GM21786 (cell line): Measurements from ENCODE around the gene COLEC11.
A peak's percentile ranks its signal among the peaks of the same experiment; 100 is the strongest.

Experiments used
- ATAC-seq: cut with Tn5 transposase; IDR thresholded peaks from one replicate; pipeline ENCODE4 v1.9.1; 2021; ENCODE audit not compliant: unreplicated experiment

COLEC11 gene

DNA sequence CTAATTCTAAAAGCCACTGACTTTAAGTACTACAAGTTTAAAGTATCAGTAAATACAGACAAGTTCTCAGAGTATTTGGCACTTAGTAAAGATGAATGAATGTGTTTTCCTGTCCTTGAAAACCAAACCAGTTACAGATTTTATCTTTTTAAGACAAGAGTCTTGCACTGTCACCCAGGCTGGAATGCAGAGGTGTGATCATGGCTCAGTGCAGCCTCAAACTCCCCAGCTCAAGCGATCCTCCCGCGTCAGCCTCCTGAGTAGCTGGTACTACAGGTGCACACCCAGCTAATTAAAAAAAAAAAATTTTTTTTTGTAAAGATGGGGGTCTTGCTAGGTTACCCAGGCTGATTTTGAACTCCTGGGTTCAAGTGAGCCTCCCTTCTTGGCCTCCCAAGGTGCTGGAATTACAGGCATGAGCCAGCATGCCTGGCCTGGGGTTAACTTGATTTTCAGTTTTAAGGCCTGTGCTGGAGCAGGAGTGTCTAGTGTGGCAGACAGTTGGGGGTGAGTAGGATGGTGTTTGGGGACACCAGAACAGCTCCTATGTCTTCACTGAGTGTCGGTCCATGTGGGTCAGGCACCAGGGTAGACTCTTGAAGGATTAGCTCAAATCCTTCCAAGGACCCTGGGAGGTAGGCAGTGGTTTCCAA, 10.2 kb upstream of the COLEC11 start:
- no peak for ATAC-seq

DNA sequence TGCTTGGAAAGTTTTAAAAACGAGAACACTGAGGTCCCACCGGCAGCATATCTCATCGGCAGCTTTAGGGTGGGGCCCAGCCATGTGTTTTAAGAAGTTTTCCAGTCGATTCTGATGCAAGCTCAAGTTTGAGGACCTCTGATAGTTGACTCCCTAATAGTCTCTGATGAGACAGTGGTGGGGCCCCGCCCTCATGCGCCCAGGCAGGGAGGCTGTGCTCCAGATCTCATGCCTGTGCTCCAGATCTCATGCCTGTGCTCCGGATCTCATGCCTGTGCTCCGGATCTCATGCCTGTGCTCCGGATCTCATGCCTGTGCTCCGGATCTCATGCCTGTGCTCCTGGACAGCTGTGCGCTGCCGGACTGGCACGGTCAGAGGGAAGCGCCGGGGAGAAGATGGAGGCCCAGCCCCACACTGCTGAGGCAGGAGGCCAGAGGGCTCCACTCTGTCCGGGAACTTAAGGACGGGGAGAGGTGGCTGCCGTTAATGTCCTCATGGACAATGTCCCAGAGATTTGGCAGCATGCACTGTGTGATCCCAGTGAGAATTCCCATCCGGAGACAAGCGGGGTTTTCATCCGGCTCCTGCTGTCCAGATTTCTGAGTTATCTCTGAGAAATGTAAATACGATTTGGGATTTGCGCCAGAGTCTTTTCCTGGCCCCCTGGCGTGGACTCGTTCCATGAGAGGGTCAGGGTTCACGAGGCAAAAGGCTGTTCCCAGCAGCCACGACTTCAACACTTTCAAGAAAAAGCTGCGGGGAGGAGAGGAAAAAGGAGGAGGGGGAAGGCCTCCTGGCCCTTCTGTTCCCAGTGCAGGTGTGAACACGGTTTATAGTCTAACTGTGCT, 9.4 kb upstream of the COLEC11 start:
- no peak for ATAC-seq

DNA sequence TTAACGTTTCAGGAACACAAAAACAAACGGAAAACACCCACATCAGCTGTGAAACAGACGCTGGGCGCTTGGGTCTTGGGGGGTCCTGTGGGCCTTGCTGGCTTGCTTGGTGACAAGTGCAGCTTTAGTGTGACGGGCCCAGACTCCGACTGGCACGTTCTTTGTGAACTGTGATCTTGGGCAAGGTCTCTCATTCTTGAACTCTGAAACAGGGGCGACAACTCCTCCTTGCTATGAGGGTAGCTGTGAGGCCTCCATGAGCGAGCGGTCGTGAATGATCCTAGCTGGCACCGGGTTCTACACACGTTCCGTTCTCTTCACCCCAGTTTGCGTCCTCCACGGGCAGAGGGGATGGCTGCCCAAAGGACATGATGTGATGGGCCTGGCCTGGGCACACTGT, 8.7 kb upstream of the COLEC11 start:
- no peak for ATAC-seq

DNA sequence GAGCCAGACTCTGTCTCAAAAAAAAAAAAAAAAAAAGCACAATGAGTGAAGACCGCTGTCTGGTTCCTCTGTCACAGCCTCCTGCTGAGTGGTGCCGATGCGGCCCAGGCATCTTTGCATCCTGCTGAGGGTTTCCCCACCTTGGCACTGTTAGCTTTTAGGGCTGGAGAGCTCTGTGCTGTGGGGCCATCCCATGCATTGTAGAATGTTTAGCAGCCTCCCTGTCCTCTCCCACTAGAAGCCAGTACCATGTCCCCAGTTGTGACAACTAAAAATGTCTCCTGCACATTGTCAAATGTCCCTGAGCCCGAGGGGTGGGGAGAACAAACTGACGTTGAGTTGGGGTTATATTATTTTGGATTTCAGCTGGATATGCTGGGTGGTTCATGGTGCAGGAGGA, 7.9 kb upstream of the COLEC11 start:
- ATAC-seq: no peak

DNA sequence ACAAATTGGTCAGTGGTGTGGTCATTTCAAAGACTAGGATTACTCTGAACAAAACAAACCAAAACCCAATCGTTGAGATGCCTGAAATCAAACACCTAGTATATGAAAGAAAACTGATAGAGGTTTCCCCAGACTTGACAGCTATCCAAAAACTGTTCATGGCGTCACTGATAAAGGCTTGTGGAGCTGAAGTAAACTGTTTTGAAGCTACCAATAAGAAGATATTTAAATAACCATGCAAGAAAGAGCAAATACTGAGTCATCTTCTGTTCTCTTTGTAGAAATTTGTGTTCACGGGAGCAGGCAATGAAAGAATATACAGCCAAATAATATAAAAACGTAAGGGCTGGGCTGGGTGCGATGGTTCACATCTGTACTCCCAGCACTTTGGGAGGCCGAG, 7.5 kb upstream of the COLEC11 start:
- no peak for ATAC-seq

DNA sequence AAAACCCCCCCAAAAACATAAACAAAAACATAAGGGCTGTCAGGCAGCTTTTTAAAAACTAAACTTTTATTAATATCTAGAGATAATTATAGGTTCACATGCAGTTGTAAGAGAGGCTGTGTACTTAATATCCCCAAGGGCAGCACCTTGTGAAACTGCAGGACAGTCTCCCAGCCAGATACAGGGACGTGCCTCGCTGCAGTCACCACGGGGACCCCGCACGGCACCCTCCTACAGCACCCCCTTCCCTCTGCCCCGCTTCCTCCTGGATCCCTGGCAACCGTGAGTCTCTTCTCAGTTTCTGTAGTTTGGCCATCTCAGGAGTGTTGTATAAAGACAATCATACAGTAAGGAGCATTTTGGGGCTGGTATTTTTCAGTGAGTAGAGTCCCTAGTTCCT, 6.8 kb upstream of the COLEC11 start:
- ATAC-seq: no peak

DNA sequence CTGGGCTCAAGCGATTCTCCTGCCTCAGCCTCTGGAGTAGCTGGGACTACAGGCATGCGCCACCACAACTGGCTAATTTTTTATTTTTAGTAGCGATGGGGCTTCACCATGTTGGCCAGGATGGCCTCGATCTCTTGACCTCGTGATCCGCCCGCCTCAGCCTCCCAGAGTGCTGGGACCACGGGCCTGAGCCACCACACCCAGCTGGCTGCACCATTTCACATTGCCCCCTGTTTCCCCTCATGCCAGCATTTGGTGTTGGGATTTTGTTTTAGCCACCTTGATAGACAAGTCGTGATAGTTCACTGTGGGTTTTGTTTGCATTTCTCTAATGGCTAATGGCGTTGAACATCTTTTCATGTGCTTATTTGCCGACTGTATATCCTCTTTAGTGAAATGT, 5.8 kb upstream of the COLEC11 start:
- ATAC-seq: no peak

DNA sequence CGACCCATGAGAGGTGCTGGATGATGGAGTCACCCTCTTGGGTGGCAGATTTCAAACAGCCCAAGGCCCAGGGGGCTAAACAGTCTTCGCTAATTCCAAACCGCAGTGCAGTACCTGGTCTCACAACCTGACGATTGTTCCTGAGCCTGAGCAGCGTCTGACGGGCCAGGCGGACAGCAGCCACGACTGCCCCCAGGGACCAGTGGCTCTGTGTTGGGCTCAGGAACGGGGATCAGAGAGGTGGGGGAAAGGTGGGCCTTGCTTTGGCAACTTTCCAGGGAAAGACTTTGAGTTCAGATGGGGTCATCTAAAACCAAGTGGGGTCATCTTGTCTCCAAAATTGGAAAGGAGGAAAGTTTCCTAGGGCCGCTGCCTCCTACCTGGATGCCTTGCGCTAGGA, 492 bp downstream of the COLEC11 start:
- no peak for ATAC-seq

DNA sequence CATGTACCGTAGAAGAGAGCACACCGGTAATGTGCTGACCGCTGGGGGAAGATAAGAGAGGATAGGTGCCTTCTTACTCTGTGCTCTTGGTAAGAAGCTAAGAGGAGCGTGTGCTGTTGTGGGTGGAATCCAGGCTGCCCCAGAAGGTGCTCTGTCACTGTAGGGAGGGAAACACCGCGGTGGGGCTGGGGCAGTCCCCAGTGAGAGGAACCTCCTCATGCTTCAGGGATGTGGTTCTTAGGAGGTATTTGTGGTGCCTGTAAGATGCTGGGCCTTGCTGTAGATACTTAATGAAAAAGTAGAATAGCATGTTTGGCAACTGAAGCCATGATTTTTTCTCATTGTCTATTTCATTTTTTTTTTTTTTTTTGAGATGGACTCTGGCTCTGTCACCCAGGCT, 1.1 kb downstream of the COLEC11 start:
- peak; percentile 96 for ATAC-seq

DNA sequence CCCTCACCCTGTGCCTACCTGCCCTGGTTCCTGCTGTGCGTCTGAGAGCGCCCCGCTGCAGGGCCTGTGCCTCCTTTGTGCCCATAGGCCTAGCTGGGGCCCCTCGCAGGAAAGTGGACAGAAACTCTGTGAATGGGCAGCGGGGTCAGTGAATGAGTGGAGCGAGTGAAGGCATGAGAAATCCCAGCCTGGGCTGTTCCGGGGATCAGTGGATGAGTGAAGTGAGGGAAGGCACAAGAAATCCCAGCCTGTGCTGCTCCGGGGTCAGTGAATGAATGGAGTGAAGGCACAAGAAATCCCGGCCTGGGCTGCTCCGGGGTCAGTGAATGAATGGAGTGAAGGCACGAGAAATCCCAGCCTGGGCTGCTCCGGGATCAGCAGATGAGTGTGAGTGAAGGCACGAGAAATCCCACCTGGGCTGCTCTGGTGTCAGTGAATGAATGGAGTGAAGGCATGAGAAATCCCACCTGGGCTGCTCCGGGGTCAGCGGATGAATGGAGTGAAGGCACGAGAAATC, 2.0 kb downstream of the COLEC11 start:
- no peak for ATAC-seq

DNA sequence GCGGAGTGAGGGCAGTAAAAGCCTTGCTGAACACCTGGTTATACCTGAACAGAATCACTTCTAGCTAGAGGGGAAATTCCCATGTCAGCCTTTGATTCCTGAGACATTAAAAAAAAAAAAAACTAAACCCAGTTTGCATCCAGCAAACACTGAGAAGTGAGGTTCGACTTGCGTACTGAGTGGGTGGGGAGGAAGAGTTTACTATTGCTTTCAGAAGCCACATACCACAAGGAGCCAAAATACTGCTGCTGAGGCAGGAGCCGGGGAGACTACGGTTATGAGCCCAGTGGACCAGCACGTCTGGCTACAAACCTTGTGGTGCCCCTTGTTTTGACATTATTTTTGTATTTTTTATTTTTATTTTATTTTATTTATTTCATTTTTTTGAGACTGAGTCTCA, 2.7 kb downstream of the COLEC11 start:
- no peak for ATAC-seq

DNA sequence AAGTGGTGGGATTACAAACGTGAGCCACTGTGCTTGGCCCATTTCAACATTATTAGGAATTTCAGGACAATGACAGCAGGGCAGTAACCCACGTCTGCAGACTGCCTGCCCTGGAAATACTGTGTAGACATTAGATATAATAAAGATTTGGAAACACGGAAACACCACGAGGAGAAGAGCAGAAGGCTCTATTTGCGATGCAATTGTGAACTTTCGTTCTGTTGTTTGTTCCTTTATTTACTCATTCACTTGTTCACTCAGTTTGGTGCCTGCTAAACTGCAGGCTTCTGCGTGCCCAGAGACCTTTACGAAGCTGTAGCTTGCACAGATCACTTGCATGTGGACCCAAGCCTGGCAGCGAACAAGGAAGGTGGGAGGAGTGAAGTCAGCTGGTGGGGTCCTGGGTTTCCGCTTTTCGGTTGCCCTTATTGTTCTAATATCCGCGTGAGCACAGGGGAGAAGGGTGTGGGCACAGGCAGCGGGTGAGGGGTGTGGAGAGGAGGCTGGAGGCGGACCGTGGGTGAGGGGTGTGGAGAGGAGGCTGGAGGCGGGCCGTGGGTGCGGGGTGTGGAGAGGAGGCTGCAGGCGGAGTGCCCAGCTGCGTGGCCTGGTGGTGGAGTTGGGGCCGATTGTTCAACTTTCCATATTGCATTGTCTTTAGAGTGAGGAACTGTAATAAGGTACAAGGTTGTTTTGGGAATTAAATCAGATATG, 3.4 kb downstream of the COLEC11 start:
- ATAC-seq: no peak

DNA sequence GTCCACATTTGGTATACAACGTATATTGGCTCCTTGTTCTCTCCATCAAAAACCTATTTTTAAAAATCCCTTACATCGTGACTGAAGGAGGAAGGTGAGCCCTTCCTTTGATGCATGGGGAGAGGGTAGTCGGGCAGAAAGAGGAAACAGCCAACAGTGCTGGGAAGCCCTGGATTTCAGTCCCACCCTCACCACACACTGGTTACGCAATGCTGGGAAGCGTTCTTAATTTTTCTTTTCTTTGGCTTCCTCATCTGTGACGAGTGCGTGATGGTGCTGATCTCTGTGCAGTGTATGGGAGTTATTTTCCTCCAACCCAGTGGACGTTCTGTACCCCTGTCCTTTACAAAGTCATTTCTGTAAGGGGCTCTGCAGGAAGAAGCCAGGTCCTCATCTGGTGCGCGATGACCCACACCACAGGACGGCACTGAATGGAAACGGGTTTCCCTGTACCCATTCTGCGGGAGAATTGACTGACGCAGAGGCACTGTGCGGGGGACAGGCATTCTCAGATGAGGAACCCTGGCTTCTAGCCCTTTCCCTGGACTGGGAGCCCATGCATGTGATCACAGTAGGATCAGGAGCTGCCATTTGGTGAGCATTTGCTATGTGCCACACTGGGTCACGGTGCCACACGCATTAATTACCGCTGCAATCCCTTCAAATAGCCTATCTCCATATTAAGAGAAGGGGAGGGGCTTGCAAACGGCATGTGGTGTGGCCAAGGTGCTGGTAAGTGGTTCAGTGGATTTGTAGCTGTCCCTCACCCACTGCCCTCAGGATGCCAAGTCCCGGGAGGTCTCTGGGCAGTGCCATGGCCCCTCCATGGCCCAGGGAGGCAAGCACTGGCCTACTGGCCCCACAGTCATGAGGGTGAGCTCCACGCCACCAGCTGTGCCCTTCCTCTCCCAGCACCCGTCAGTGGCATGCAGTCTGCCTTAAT, 4.3 kb downstream of the COLEC11 start:
- no peak for ATAC-seq

DNA sequence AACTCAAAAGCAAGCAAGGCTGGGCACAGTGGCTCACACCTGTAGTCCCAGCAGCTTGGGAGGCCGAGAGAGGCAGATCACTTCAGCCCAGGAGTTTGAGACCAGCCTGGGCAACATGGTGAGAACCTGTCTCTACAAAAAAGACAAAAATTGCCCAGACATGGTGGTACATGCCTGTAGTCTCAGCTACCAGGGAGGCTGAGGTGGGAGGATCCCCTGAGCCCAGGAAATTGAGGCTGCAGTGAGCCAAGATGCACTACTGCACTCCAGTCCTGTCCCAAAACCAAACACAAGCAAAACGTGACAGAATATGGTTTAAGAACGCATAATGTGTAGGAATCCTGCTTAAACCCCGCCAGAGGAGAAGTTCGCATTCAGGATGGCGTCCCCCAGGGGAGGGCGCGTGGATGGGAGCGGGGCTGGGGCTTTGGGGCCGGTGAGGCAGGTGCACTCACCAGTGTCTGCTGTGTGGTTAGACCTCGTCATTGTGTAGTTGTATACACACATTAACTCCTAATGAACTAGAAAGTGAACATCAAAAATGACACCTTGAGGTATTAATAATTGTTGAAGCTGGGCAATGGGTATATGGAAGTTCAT, 5.4 kb downstream of the COLEC11 start:
- ATAC-seq: no peak

DNA sequence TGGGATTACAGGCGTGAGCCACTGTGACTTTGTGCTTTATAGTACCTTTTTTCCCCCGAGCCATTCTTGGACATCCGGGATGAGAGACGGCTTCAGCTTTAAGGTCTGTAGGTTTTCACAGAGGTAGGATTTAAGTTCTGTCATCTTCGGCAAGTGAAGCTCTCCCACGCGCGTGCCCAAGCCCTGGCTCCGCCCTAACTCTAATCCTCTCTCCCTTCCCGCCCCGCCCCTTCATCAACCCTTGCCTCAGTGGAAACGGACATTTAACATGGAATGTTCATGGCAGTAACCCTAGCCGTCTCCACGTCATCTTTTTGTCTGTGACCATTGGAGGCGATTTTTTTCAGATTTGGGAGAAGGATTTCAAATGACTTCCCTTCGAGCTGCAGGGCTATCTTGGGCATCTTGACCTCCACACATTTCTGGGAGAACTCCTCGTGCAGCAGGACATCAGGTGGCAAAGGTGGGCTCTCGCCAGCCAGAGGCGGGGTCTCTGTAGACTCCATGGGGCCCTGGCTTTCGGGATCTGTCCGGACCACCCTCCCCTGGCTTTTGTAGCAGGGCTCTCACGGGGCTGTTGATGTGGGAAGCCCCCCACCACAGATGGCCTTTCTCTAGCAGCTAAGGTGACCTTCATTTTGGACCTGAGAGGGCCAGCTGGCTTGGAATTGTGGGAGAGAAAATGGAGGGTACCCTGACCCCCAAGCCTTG, 6.8 kb downstream of the COLEC11 start:
- no peak for ATAC-seq

DNA sequence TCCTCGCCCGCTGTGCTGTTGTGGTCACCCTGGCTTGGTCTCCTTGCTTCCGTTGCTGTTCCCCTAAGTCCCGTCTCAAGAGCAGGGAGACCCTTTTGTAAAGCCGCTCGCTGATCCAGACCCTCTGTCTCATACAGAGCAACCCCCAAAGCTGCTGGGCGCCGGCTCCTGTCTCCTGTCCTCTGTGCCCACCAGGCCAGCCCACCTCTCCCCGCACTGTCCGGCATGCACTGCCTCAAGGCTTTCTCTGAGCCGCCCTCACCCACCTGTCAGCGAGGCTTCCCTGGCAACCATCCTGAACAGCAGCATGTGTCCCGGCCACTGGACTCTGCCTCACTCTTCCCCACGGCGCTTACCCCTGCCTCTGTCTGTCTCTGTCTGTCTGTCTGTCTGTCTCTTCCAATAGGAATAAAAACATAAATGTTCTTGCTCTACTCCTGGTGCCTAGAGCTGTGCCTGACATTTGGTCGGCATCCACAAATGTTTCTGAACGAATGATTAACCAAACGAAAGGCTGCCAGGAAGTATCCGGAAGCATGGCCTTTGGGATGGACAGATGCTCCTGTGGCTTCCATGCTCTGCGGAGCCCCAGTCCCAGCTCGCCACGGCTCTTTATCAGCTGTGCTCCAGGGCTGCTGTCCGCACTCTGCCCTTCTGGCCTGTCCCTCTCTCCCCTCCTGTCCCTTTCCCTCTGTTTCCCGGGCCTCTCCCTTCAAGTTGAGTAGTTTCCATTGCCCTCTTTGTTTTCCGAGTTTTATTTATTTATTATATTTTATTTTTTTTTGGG, 7.8 kb downstream of the COLEC11 start:
- no peak for ATAC-seq

DNA sequence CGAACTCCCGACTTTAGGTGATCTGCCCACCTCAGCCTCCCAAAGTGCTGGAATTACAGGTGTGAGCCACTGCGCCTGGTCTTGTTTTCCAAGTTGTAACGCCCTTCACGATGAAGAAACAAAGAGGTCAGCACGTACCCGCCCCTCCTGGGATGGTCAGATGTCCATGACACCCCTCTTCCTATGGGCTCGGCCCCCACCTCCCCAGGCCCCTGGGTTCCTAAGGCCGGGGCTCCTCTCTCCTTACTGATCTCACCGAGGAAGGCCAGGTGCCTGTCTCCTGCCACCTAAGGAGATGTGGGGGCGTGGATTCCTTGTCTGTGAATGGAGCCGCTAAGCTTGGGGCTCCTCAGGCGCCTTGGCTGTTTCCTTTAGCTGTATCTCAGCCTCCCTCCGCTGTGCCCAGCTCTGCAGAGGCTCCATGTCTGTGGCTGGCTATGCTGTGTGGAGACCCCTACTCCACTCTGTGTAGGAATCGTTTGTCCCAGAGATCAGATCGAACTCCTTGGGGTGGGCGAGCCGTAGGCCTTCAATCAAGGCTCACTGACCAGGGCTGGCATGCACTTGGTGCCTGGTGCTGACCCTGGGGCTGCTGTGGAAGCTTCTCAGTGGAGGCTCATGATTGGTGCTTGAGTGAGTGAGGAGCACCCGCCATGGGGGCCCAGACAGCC, 8.8 kb downstream of the COLEC11 start:
- ATAC-seq: no peak

DNA sequence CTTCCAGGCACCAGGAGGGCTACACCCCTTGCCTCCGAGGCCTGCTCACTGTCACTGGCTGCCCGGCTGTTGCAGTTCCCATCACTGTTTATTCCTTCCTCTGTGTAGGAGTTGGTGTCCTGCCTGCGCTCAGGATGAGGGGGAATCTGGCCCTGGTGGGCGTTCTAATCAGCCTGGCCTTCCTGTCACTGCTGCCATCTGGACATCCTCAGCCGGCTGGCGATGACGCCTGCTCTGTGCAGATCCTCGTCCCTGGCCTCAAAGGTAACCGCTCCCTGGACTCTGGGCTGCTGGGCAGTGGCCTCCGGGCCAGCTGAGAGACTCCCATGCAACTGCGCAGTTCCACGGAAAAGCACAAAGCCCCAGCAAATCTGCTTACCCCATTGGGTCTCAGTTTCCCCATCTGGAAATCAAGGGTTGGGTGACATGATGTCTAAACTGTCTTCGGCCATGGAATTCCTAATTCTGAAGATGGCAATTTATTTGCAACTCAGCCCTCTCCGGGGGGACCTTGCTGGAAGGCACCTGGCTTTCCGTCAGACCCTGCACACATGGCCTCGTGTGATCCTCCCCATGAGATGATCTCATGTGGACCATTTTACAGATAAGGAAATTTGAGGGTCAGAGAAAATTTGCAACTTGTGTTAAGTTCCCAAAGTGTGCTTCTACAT, 9.4 kb downstream of the COLEC11 start:
- no peak for ATAC-seq
